ENCODE measurements around the gene C19orf85. TPM values are rescaled to one million over a fixed set of nuclear protein-coding genes. Genes with fewer than 3 reads are reported as not detected.

Gene C19orf85
- total RNA-seq, 1 experiment from 2014 or later, result not detected

- ATAC-seq, result no peak
- no peak for DNase-seq
- no peaks in the 10 kb centered on the region for H3K79me2 ChIP-seq (ENCODE audit: low read length)
- intact Hi-C loops (cut with micrococcal nuclease), result no loop called here
- H3K4me1 ChIP-seq (ENCODE audit: insufficient read depth, low read length), result no peaks in the 10 kb centered on the region
- H3F3A ChIP-seq (ENCODE audit: low read length, unreplicated experiment), result no peaks in the 10 kb centered on the region
- TF ChIP-seq EZH2phosphoT487 (IDR thresholded peaks at IDR 0.05; ENCODE audit: borderline replicate concordance, low read length) (no peak), EZH2 (IDR thresholded peaks at IDR 0.05; ENCODE audit: low read length, unreplicated experiment) (no peak)
- TF ChIP-seq, protein P1, sequence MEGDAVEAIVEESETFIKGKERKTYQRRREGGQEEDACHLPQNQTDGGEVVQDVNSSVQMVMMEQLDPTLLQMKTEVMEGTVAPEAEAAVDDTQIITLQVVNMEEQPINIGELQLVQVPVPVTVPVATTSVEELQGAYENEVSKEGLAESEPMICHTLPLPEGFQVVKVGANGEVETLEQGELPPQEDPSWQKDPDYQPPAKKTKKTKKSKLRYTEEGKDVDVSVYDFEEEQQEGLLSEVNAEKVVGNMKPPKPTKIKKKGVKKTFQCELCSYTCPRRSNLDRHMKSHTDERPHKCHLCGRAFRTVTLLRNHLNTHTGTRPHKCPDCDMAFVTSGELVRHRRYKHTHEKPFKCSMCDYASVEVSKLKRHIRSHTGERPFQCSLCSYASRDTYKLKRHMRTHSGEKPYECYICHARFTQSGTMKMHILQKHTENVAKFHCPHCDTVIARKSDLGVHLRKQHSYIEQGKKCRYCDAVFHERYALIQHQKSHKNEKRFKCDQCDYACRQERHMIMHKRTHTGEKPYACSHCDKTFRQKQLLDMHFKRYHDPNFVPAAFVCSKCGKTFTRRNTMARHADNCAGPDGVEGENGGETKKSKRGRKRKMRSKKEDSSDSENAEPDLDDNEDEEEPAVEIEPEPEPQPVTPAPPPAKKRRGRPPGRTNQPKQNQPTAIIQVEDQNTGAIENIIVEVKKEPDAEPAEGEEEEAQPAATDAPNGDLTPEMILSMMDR (conservative IDR thresholded peaks at IDR 0.05; ENCODE audit: low read depth, low read length), result no peak
- H3K27me3 ChIP-seq (ENCODE audit: low read length), result peaks cover 17% of the 10 kb centered on the region
- no peak overlapping the region for H2AFZ ChIP-seq (ENCODE audit: low read length)
- H3K4me3 ChIP-seq (ENCODE audit: low read length), result no peak overlapping the region
- no peak overlapping the region for H3K9ac ChIP-seq (ENCODE audit: low read length)
- no peaks in the 10 kb centered on the region; the same call in 1 of the 2 replicates for H4K20me1 ChIP-seq (ENCODE audit: low read length)
- no peaks in the 10 kb centered on the region for H3K9me2 ChIP-seq (replicated peaks; ENCODE audit: low read length)
- no peaks in the 10 kb centered on the region for H3K9me3 ChIP-seq (ENCODE audit: low read length)
- ChIA-PET CTCF (interaction anchor here (0.5 kb wide), 2 partner anchors 68 to 109 kb away, joined by 4 to 6 read pairs; no protein-coding TSS in a partner anchor), POLR2A (ENCODE audit: unreplicated experiment) (no interaction called here)
- H3K27ac ChIP-seq (ENCODE audit: low read length), result no peak overlapping the region
- no peaks in the 10 kb centered on the region for H3K36me3 ChIP-seq (ENCODE audit: low read depth, low read length)
- no peak overlapping the region for H3K4me2 ChIP-seq (ENCODE audit: low read length)
- no TSS peak for BruUV-seq (replicated peaks)
Measured at GRCh38 chr19:55436847-55437246, 27.7 kb downstream of the C19orf85 start.

- TF ChIP-seq EZH2 (IDR thresholded peaks at IDR 0.05; ENCODE audit: low read length, unreplicated experiment), result no peak
- TF ChIP-seq, protein P1 (conservative IDR thresholded peaks at IDR 0.05; ENCODE audit: low read depth, low read length), result no peak
- TF ChIP-seq EZH2phosphoT487 (IDR thresholded peaks at IDR 0.05; ENCODE audit: borderline replicate concordance, low read length), result no peak
Measured at GRCh38 chr19:55435020-55435419, 29.5 kb downstream of the C19orf85 start.

GRCh38 chr19:55434356-55434919 is 30.1 kb downstream of the C19orf85 start:
- H3K9me2 ChIP-seq (replicated peaks; ENCODE audit: low read length), result no peaks in the 10 kb centered on the region
- H3K36me3 ChIP-seq (ENCODE audit: low read depth, low read length), result no peaks in the 10 kb centered on the region
- ChIA-PET POLR2A (ENCODE audit: unreplicated experiment) (no interaction called here), CTCF (no interaction called here)
- no peaks in the 10 kb centered on the region for H3K9me3 ChIP-seq (ENCODE audit: low read length)
- no peaks in the 10 kb centered on the region for H3K27me3 ChIP-seq (ENCODE audit: low read length)
- no peak overlapping the region for H3K4me2 ChIP-seq (ENCODE audit: low read length)
- no peaks in the 10 kb centered on the region for H3K4me1 ChIP-seq (ENCODE audit: insufficient read depth, low read length)
- BruUV-seq (replicated peaks), result no TSS peak
- intact Hi-C loops (cut with micrococcal nuclease), result no loop called here
- H3K27ac ChIP-seq (ENCODE audit: low read length), result no peak overlapping the region
- H2AFZ ChIP-seq (ENCODE audit: low read length), result no peak overlapping the region
- no peak overlapping the region for H3K9ac ChIP-seq (ENCODE audit: low read length)
- no peaks in the 10 kb centered on the region for H3F3A ChIP-seq (ENCODE audit: low read length, unreplicated experiment)
- H4K20me1 ChIP-seq (ENCODE audit: low read length), result no peaks in the 10 kb centered on the region; the same call in 1 of the 2 replicates
- H3K4me3 ChIP-seq (ENCODE audit: low read length), result no peak overlapping the region
- H3K79me2 ChIP-seq (ENCODE audit: low read length), result no peaks in the 10 kb centered on the region
- ATAC-seq, result no peak
- DNase-seq, result no peak
- TF ChIP-seq, protein P1 (conservative IDR thresholded peaks at IDR 0.05; ENCODE audit: low read depth, low read length), result no peak
- TF ChIP-seq EZH2phosphoT487 (IDR thresholded peaks at IDR 0.05; ENCODE audit: borderline replicate concordance, low read length) (no peak), EZH2 (IDR thresholded peaks at IDR 0.05; ENCODE audit: low read length, unreplicated experiment) (no peak)

More at GRCh38 chr19:55435020-55435419, 29.5 kb downstream of the C19orf85 start:
- Histone ChIP-seq H3K9ac (ENCODE audit: low read length) (no peak overlapping the region), H3K9me3 (ENCODE audit: low read length) (no peaks in the 10 kb centered on the region), H3K79me2 (ENCODE audit: low read length) (no peaks in the 10 kb centered on the region), H3F3A (ENCODE audit: low read length, unreplicated experiment) (no peaks in the 10 kb centered on the region), H3K4me3 (ENCODE audit: low read length) (no peak overlapping the region), H3K36me3 (ENCODE audit: low read depth, low read length) (no peaks in the 10 kb centered on the region), H3K4me1 (ENCODE audit: insufficient read depth, low read length) (no peaks in the 10 kb centered on the region), H2AFZ (ENCODE audit: low read length) (no peak overlapping the region), H3K27ac (ENCODE audit: low read length) (no peak overlapping the region), H4K20me1 (ENCODE audit: low read length) (no peaks in the 10 kb centered on the region; the same call in 1 of the 2 replicates), H3K9me2 (replicated peaks; ENCODE audit: low read length) (no peaks in the 10 kb centered on the region), H3K4me2 (ENCODE audit: low read length) (no peak overlapping the region), H3K27me3 (ENCODE audit: low read length) (no peaks in the 10 kb centered on the region)
- DNase-seq (no peak), ATAC-seq (no peak)
- BruUV-seq (replicated peaks), result no TSS peak
- CTCF ChIA-PET, result no interaction called here
- intact Hi-C loops (cut with micrococcal nuclease), result no loop called here
- POLR2A ChIA-PET (ENCODE audit: unreplicated experiment), result no interaction called here

All from PC-3 (cell line).